ENCODE measurements around the gene MCFD2. TPM values are rescaled to one million over a fixed set of nuclear protein-coding genes. Genes with fewer than 3 reads are reported as not detected.

MCFD2 gene
- total and polyA plus RNA-seq, 9 donors: 35.7 to 49.7 (median 43.9) TPM

- WGBS (ENCODE audit: insufficient coverage): 42% methylated on average over 1 of the region's 1 CpG
- Histone ChIP-seq H3K36me3 (ENCODE audit: control insufficient read depth, insufficient read depth, low read length) (no peaks in the 10 kb centered on the region), H3K4me3 (ENCODE audit: low read length) (no peak overlapping the region), H3K4me1 (ENCODE audit: control insufficient read depth, insufficient read depth, low read length) (peaks cover 24% of the 10 kb centered on the region), H3K27me3 (ENCODE audit: control insufficient read depth, insufficient read depth, low read length) (no peaks in the 10 kb centered on the region), H3K9me3 (replicated peaks; ENCODE audit: control insufficient read depth, low read depth, low read length) (peaks cover 12% of the 10 kb centered on the region), H3K27ac (ENCODE audit: low read length) (peak overlapping the region; percentile 18)
- peak; percentile 69 for DNase-seq
These were observed 51.7 kb downstream of the MCFD2 start for GRCh38 chr2:46863882-46864281.

DNA sequence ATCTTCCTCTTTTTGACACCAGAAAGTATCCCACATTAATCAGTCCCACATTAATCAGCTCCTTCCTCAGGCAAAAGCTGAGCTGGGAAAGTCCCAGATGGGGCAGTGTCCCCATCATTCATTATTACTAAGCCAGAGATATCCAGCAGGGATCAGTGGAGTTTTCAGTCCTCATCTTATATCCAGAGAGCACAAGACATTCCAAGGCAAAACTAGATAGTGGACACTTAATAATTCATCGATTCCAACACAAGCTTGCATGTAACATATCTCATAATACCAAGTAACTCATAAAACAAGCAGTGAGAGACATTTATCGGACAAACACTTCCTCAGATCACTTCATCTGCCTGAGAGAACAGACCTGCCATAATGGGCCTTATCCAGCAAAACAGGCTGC lies 53.1 kb downstream of the MCFD2 start:
- no peak for DNase-seq
- WGBS (ENCODE audit: insufficient coverage): 80% methylated on average over 1 of the region's 2 CpGs
- Histone ChIP-seq H3K27me3 (ENCODE audit: control insufficient read depth, insufficient read depth, low read length) (no peaks in the 10 kb centered on the region), H3K9me3 (replicated peaks; ENCODE audit: control insufficient read depth, low read depth, low read length) (peaks cover 12% of the 10 kb centered on the region), H3K4me1 (ENCODE audit: control insufficient read depth, insufficient read depth, low read length) (peaks cover 24% of the 10 kb centered on the region), H3K27ac (ENCODE audit: low read length) (no peak overlapping the region), H3K4me3 (ENCODE audit: low read length) (no peak overlapping the region), H3K36me3 (ENCODE audit: control insufficient read depth, insufficient read depth, low read length) (no peaks in the 10 kb centered on the region)

GRCh38 chr2:46861916-46862315 lies 53.7 kb downstream of the MCFD2 start:
- H3K4me3 ChIP-seq (ENCODE audit: low read length): no peak overlapping the region
- 67% methylated on average over 2 of the region's 6 CpGs for WGBS (ENCODE audit: insufficient coverage)
- no peaks in the 10 kb centered on the region for H3K27me3 ChIP-seq (ENCODE audit: control insufficient read depth, insufficient read depth, low read length)
- H3K9me3 ChIP-seq (replicated peaks; ENCODE audit: control insufficient read depth, low read depth, low read length): peaks cover 12% of the 10 kb centered on the region
- H3K36me3 ChIP-seq (ENCODE audit: control insufficient read depth, insufficient read depth, low read length): no peaks in the 10 kb centered on the region
- H3K27ac ChIP-seq (ENCODE audit: low read length): no peak overlapping the region
- peaks cover 24% of the 10 kb centered on the region for H3K4me1 ChIP-seq (ENCODE audit: control insufficient read depth, insufficient read depth, low read length)
- DNase-seq: peak; percentile 24

GRCh38 chr2:46859482-46859881 lies 56.1 kb downstream of the MCFD2 start:
- Histone ChIP-seq H3K9me3 (replicated peaks; ENCODE audit: control insufficient read depth, low read depth, low read length) (peaks cover 2% of the 10 kb centered on the region), H3K27ac (ENCODE audit: low read length) (no peak overlapping the region), H3K36me3 (ENCODE audit: control insufficient read depth, insufficient read depth, low read length) (no peaks in the 10 kb centered on the region), H3K4me3 (ENCODE audit: low read length) (no peak overlapping the region), H3K27me3 (ENCODE audit: control insufficient read depth, insufficient read depth, low read length) (no peaks in the 10 kb centered on the region), H3K4me1 (ENCODE audit: control insufficient read depth, insufficient read depth, low read length) (peaks cover 34% of the 10 kb centered on the region)
- 90% methylated on average over 7 of the region's 9 CpGs for WGBS (ENCODE audit: insufficient coverage)
- DNase-seq: no peak

DNA sequence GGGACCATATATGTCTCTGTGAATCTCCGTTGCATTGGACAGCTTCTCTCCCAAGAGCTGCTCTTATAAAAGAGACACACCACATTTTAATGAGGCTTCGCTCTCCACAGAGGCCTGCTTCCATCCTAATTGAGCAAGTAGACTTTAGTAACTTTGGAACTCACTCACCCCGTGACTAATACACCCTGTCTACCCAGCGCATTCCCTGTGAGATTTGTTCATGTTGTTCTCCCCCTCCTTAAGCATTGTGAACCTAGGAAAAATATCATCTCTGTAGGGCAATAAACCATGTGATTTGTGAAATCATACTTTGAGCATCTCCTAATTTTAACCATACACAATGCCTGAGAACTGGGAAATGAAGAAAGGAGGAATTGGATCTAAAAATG lies 56.9 kb downstream of the MCFD2 start:
- no peak overlapping the region for H3K27ac ChIP-seq (ENCODE audit: low read length)

DNA sequence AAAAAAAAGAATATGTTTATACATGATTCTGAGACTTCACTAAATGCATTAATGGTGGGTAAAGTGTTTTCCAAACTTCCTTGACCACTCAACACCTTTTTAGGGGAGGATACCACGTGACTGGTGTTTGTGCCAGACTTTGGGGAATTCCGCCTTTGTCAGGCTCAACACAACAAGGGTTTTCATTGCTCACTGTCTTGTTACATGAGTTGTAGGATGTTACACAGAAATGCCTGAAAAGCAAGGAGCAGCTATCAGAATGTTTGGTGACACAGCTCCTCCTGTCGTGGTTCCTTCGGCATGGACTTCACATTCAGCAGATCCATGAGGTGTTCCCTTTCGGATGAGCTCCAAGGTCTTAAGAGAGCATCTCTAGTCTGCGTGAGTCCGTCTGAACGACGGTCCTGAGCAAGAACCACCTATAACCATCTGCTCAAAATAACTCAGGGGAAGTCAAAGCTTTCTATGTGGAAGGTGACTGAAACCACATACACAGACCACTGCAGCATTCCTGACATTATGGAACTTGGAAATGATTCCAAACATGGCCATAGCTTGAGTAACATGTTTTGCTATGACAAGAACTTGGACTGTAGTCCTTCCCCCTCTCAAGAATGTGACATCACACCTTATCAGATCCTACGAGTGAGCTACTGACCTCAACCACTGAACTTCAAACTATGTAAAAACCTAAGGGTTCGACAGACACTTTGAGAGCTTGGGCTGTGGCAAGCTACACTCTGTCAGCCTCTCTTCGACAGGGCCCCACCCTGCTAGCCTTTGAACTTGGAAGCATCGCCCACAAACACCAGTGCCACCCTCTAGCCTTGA lies 57.5 kb downstream of the MCFD2 start:
- Histone ChIP-seq H3K36me3 (ENCODE audit: control insufficient read depth, insufficient read depth, low read length) (no peaks in the 10 kb centered on the region), H3K4me1 (ENCODE audit: control insufficient read depth, insufficient read depth, low read length) (peaks cover 23% of the 10 kb centered on the region), H3K27me3 (ENCODE audit: control insufficient read depth, insufficient read depth, low read length) (no peaks in the 10 kb centered on the region), H3K9me3 (replicated peaks; ENCODE audit: control insufficient read depth, low read depth, low read length) (no peaks in the 10 kb centered on the region), H3K4me3 (ENCODE audit: low read length) (no peak overlapping the region), H3K27ac (ENCODE audit: low read length) (no peak overlapping the region)
- 89% methylated on average over 8 of the region's 13 CpGs for WGBS (ENCODE audit: insufficient coverage)
- DNase-seq: no peak

More for the DNA sequence above, 56.9 kb downstream of the MCFD2 start:
- H3K9me3 ChIP-seq (replicated peaks; ENCODE audit: control insufficient read depth, low read depth, low read length): no peaks in the 10 kb centered on the region
- H3K27me3 ChIP-seq (ENCODE audit: control insufficient read depth, insufficient read depth, low read length): no peaks in the 10 kb centered on the region
- 86% methylated on average over 1 of the region's 4 CpGs for WGBS (ENCODE audit: insufficient coverage)
- no peak overlapping the region for H3K4me3 ChIP-seq (ENCODE audit: low read length)
- peaks cover 29% of the 10 kb centered on the region for H3K4me1 ChIP-seq (ENCODE audit: control insufficient read depth, insufficient read depth, low read length)
- H3K36me3 ChIP-seq (ENCODE audit: control insufficient read depth, insufficient read depth, low read length): no peaks in the 10 kb centered on the region
- DNase-seq: no peak

DNA sequence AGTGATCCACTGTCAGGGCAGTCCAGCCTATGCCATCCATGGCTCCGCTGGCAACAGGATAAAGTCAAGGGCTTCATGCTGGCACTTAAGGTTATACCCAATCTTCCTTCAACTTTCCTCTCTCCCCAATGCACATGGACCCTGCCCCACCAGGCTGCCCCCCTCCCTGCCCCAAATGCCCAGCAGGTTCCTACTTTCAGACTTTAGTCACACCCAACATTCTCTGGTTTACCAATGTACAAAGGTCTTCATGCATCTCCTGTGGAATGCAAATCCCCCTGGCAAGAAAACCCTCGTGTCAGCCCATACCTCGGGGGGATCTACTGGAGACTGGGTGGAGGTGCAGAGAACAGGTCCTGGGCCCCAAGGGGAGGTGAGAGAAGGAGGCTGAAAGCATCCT lies 59.3 kb downstream of the MCFD2 start:
- no peak for DNase-seq
- Histone ChIP-seq H3K9me3 (replicated peaks; ENCODE audit: control insufficient read depth, low read depth, low read length) (no peaks in the 10 kb centered on the region), H3K36me3 (ENCODE audit: control insufficient read depth, insufficient read depth, low read length) (no peaks in the 10 kb centered on the region), H3K27ac (ENCODE audit: low read length) (no peak overlapping the region), H3K4me3 (ENCODE audit: low read length) (no peak overlapping the region), H3K27me3 (ENCODE audit: control insufficient read depth, insufficient read depth, low read length) (no peaks in the 10 kb centered on the region), H3K4me1 (ENCODE audit: control insufficient read depth, insufficient read depth, low read length) (peaks cover 15% of the 10 kb centered on the region)
- WGBS (ENCODE audit: insufficient coverage): 100% methylated on average over 1 of the region's 3 CpGs

DNA sequence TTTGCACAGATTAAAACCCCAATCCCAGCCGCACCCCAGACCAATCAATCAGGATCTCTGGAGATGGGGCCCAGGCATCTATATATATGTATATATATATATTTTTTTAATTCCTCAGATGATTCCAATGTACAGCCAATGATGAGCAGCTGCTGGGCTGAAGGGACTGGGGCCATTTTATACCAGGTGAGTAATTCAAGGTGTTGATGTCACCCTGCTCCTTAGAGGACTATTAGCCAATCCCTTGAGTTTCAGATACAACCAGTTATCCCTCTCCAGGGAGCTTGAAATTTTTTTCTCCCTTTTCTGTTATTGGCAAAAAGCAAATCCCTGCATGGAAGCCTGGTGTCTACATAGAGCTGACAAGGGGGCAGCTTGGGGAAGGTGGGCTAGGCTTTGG lies 59.8 kb downstream of the MCFD2 start:
- Histone ChIP-seq H3K4me3 (ENCODE audit: low read length) (no peak overlapping the region), H3K27ac (ENCODE audit: low read length) (peak overlapping the region; percentile 69), H3K4me1 (ENCODE audit: control insufficient read depth, insufficient read depth, low read length) (peaks cover 18% of the 10 kb centered on the region), H3K36me3 (ENCODE audit: control insufficient read depth, insufficient read depth, low read length) (no peaks in the 10 kb centered on the region), H3K9me3 (replicated peaks; ENCODE audit: control insufficient read depth, low read depth, low read length) (no peaks in the 10 kb centered on the region), H3K27me3 (ENCODE audit: control insufficient read depth, insufficient read depth, low read length) (no peaks in the 10 kb centered on the region)
- no peak for DNase-seq
- WGBS (ENCODE audit: insufficient coverage): no CpG with 5 or more reads among the region's 1 CpG

GRCh38 chr2:46854260-46854659 lies 61.3 kb downstream of the MCFD2 start:
- WGBS (ENCODE audit: insufficient coverage): 100% methylated on average over 1 of the region's 3 CpGs
- Histone ChIP-seq H3K9me3 (replicated peaks; ENCODE audit: control insufficient read depth, low read depth, low read length) (no peaks in the 10 kb centered on the region), H3K36me3 (ENCODE audit: control insufficient read depth, insufficient read depth, low read length) (no peaks in the 10 kb centered on the region), H3K4me3 (ENCODE audit: low read length) (no peak overlapping the region), H3K4me1 (ENCODE audit: control insufficient read depth, insufficient read depth, low read length) (peaks cover 34% of the 10 kb centered on the region), H3K27me3 (ENCODE audit: control insufficient read depth, insufficient read depth, low read length) (peaks cover 3% of the 10 kb centered on the region), H3K27ac (ENCODE audit: low read length) (no peak overlapping the region)
- no peak for DNase-seq

DNA sequence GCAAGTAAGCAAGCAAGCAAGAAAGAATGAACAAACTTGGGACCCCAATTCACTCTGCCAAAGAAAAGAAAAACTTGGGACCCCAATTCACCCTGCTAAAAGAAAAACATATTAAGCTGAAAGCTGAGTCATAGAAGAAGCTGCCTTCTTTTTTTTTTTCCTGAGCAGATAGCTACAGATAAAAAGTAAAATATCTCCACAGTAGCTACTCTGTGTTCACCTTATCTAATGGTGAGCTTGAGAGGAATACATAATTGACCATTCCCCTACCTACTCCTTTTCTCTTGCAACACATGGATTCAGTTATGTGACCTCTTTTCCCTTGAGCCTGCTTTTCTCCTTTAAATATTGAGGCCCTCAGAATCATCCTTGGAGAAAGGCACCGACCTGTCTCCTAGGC lies 63.0 kb downstream of the MCFD2 start:
- H3K27me3 ChIP-seq (ENCODE audit: control insufficient read depth, insufficient read depth, low read length): peaks cover 7% of the 10 kb centered on the region
- peaks cover 49% of the 10 kb centered on the region for H3K4me1 ChIP-seq (ENCODE audit: control insufficient read depth, insufficient read depth, low read length)
- WGBS (ENCODE audit: insufficient coverage): 89% methylated on average over 1 of the region's 1 CpG
- H3K9me3 ChIP-seq (replicated peaks; ENCODE audit: control insufficient read depth, low read depth, low read length): no peaks in the 10 kb centered on the region
- no peaks in the 10 kb centered on the region for H3K36me3 ChIP-seq (ENCODE audit: control insufficient read depth, insufficient read depth, low read length)
- H3K4me3 ChIP-seq (ENCODE audit: low read length): no peak overlapping the region
- DNase-seq: no peak
- H3K27ac ChIP-seq (ENCODE audit: low read length): no peak overlapping the region
